ENCODE results near the gene SLC4A5.

Gene SLC4A5

DNA sequence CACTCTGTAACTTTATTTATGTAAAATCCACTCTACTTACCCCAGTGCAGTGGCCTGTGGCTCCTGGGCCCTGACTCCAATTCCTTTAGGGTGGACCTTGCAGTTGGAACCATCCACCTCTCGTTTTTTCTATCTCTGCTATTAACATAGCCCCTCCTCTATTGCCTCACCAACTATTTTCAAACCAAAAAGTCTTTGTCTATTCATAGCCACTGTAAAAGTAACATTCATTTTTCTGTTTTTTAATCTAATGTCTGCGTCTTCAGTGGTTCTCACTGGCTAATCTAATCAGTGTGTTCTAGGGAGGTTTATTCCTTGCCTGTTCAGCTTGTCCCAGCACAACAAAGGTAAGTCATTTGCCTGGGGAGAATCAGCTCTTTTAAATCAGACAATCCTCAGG lies at the start of gene SLC4A5:
TSS of gene SLC4A5 (minus strand) at position 101 of the 400 bp plus-strand sequence. CDS start 28,393 bp downstream, outside the sequence.
- in situ Hi-C loops (cut with MboI; ENCODE audit: low pct_unique_long_range_greater_than_20kb, low sequenced_read_pairs), result no loop called here
- DNase-seq, result no peak

GRCh38 chr2:74392449-74392743 lies 49.2 kb upstream of the SLC4A5 start:
- in situ Hi-C loops (cut with MboI; ENCODE audit: low pct_unique_long_range_greater_than_20kb, low sequenced_read_pairs), result no loop called here
- DNase-seq, result no peak

GRCh38 chr2:74391580-74392448 lies 48.6 kb upstream of the SLC4A5 start:
- in situ Hi-C loops (cut with MboI; ENCODE audit: low pct_unique_long_range_greater_than_20kb, low sequenced_read_pairs), result no loop called here
- DNase-seq, result peak; percentile 92

DNA sequence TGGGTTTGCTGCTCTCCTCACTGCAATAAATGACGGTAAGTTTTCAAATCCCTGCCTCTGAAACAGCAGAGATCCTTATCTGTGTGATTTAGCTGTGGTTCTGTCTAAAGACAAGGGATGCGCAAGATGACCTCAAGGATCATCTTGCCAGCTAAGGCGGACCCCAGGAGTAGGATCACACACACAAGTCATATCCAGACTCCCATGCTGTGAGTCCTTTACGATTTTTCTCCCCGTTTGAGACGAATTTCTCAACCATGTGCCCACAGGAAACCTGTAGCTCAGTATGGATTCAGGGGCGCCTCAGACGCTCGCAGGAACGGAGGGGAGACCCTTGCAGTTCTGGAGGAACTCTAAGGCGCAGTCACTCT lies 48.0 kb upstream of the SLC4A5 start:
- in situ Hi-C loops (cut with MboI; ENCODE audit: low pct_unique_long_range_greater_than_20kb, low sequenced_read_pairs), result no loop called here
- no peak for DNase-seq

- DNase-seq, result no peak
- in situ Hi-C loops (cut with MboI; ENCODE audit: low pct_unique_long_range_greater_than_20kb, low sequenced_read_pairs), result no loop called here
Observed at GRCh38 chr2:74390606-74391005, 47.4 kb upstream of the SLC4A5 start.

GRCh38 chr2:74387346-74387745 lies 44.1 kb upstream of the SLC4A5 start:
- DNase-seq, result no peak
- in situ Hi-C loops (cut with MboI; ENCODE audit: low pct_unique_long_range_greater_than_20kb, low sequenced_read_pairs), result no loop called here

DNA sequence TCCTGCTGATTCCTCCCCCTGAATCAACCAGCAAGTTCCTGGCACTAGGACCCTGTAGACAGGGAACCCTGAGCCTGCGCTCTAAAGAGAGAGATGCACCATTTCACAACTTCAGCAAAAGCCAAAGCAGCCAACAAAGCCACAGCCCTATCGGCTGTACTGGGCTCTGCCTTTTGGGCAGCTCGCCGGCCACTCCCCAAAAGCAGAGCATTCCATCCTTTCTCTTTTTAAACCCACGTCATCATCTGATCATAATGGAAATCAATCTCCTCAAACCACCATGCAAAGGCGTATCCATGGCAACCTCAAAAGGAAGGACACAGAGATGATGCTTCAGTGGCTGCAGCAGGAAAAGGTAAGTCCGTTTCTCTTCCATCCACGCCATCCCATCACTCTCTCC lies 42.2 kb upstream of the SLC4A5 start:
- no peak for DNase-seq
- in situ Hi-C loops (cut with MboI; ENCODE audit: low pct_unique_long_range_greater_than_20kb, low sequenced_read_pairs), result no loop called here

DNA sequence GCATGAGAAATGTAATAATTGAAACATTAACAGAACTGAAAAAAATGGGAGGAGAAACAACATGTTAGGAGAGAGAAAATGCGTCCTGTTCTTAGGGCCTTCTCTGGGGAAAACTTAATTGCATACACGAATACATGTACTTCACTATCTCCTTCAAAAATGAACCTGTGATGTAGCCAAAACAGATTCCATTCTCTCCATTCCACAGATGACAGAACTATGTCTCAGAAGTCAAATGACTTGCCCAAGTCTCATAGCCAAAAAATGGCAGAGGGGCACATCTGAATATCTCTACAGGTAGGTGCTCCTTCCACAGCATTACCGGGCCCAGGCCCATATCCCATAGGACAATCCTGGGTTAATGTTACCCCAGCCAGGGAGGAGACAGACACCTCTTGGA lies 40.8 kb upstream of the SLC4A5 start:
- no peak for DNase-seq
- in situ Hi-C loops (cut with MboI; ENCODE audit: low pct_unique_long_range_greater_than_20kb, low sequenced_read_pairs), result no loop called here

GRCh38 chr2:74383254-74383653 lies 40.0 kb upstream of the SLC4A5 start:
- in situ Hi-C loops (cut with MboI; ENCODE audit: low pct_unique_long_range_greater_than_20kb, low sequenced_read_pairs), result no loop called here
- DNase-seq, result no peak

DNA sequence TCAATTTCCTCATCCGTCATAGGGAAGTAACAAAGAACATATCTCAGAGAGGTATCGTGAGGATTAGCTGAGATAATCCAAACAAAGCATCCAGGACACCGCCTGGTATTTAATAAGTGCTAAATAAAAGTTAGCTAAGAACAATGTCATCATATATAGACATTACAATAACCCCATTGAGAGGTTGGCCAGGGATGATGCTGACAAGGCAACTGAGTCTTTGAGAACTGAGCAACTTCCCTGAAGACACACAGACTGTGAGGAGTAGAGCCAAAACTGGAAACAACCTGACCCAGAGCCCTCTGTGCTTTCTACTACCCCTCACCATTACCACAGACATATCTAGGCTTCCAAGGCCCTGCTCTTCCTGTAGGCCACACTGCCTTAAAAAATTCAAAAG lies 38.5 kb upstream of the SLC4A5 start:
- in situ Hi-C loops (cut with MboI; ENCODE audit: low pct_unique_long_range_greater_than_20kb, low sequenced_read_pairs), result no loop called here
- DNase-seq, result no peak

DNA sequence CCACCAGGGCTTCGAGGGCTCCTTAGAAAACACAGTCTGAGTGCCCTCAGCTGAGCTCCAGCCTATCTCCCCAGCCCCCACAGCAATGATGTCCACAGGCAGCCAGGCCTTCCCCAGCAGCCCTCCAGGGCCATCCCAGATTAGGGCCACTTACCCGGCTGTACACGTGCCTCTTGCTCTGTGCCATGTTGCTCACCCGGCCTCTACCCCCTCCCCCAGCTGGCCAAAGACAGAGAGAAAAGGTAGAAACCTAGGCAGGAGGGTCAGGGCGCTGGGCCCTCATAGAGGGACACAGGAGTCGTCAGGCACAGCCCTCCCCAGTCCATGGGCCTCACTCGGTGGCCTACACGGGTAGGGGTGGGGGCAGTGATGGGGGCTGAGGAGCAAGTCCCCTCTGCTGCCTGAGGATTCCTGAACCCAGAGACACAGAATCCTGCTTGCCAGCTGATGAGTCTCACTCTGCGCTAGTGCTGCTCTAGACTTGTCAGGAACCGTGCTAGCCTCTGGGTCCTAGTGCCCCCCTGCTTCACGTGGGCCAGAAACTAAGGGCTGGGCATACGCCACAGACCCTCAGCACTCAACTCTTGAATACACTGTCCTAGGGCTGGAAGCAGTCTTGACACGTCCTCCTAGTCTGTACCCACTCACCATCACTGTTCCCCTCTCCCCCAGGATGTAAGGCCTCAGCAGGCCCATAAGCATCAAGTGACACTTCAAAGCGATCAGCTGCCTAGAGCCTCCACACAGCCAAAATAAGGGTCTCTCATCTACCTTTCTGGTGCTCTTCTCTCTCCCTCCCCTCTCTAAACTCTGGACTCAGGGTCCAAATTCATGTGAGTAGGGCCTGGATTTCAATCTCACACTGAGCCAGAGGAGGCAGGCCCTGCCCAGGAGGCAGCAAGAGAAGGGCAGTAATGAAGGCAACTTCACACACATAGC lies 36.9 kb upstream of the SLC4A5 start, which contains the start of gene DCTN1:
TSS of gene DCTN1 (minus strand) at position 461 of the 939 bp plus-strand sequence. CDS start at position 187, 274 bp downstream.
- DNase-seq, result no peak
- in situ Hi-C loops (cut with MboI; ENCODE audit: low pct_unique_long_range_greater_than_20kb, low sequenced_read_pairs), result no loop called here

DNA sequence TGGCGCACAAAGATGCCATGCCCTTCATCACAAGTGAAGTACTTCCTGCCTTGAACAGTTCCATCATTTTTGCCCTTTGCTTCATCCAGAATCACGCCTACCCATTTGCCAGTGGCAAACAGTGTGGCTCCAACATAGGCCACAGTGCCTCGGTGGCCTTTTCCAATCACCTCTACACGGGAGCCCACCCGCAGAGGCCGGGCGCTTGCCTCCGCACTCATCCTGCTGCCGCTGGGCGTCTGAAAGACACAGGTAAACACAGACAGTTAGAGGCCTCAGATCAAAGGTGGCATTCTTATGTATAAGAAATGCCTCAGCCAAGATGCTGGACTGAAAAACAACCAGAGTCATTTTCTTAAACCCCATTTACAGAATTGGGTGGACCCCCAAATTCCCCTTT lies 34.8 kb upstream of the SLC4A5 start:
- in situ Hi-C loops (cut with MboI; ENCODE audit: low pct_unique_long_range_greater_than_20kb, low sequenced_read_pairs), result no loop called here
- DNase-seq, result no peak

- in situ Hi-C loops (cut with MboI; ENCODE audit: low pct_unique_long_range_greater_than_20kb, low sequenced_read_pairs), result no loop called here
- DNase-seq, result peak; percentile 42
Observed at GRCh38 chr2:74375838-74376237, 32.6 kb upstream of the SLC4A5 start.

- in situ Hi-C loops (cut with MboI; ENCODE audit: low pct_unique_long_range_greater_than_20kb, low sequenced_read_pairs), result no loop called here
- no peak for DNase-seq
Observed at GRCh38 chr2:74374509-74375205, 31.4 kb upstream of the SLC4A5 start.

GRCh38 chr2:74373985-74374384 lies 30.8 kb upstream of the SLC4A5 start:
- DNase-seq, result no peak
- in situ Hi-C loops (cut with MboI; ENCODE audit: low pct_unique_long_range_greater_than_20kb, low sequenced_read_pairs), result no loop called here

DNA sequence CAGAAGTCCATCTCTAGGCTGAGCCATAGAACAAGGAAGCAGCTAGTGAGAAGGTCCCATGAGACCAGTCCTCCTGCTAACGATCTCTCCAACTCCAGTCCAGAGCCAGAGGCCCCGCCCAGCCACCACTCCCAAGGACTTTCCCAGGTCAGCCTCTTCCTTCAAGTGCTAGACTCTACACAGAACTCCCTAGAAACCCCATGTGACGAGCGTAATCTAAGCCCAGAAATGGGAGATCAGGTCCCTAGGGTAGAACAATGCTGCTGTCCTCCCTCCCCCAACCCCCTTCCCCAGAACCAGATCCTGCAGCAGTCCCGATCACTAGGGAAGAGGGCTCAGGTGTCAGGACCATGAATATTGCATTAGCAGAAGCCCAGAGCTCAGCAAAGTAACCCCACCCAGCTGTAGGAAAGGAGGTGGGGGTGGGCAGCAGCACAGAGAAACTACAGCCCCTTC lies 30.0 kb upstream of the SLC4A5 start:
- in situ Hi-C loops (cut with MboI; ENCODE audit: low pct_unique_long_range_greater_than_20kb, low sequenced_read_pairs), result no loop called here
- no peak for DNase-seq

DNA sequence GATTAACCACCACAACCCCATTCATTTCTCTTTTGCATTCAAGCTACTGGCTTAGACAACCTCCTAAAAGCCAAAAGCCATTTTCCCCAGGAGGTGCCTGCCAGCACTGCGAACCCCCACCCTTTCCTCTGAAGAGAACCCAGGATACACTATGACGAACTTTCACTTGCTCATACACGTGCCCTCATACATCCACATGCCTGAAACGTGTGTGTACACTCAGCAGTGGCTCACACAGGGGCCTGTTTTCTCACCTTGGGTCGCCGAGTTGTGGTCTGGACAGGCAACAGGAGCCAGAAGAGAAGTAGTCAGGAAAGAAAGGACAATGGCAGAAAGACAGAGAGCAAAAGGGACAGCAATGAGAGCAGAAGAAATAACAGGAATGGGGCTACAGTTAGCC lies 29.5 kb upstream of the SLC4A5 start:
- DNase-seq, result no peak
- in situ Hi-C loops (cut with MboI; ENCODE audit: low pct_unique_long_range_greater_than_20kb, low sequenced_read_pairs), result no loop called here

DNA sequence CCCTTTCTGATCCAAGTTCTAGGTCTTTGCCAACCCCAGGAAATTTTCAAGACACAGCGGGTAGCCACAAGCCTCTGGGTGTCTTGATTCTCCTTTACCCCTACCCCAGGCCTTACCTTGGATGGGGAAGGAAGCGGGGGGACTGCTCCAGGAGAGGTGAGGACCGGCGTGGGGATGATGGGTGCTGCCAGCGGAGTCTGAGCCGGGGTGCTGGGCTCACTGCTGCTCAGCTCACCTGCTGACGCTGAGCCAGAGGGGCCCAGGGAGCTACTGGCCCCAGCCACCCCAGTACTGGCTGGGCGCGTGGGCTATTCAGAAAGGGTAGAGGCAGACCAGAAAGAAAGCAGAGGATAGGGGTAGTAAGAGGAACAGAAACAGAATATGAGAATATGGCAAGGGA lies 28.2 kb upstream of the SLC4A5 start:
- DNase-seq, result no peak
- in situ Hi-C loops (cut with MboI; ENCODE audit: low pct_unique_long_range_greater_than_20kb, low sequenced_read_pairs), result no loop called here

GRCh38 chr2:74369976-74370375 lies 26.8 kb upstream of the SLC4A5 start:
- no peak for DNase-seq
- in situ Hi-C loops (cut with MboI; ENCODE audit: low pct_unique_long_range_greater_than_20kb, low sequenced_read_pairs), result no loop called here

DNA sequence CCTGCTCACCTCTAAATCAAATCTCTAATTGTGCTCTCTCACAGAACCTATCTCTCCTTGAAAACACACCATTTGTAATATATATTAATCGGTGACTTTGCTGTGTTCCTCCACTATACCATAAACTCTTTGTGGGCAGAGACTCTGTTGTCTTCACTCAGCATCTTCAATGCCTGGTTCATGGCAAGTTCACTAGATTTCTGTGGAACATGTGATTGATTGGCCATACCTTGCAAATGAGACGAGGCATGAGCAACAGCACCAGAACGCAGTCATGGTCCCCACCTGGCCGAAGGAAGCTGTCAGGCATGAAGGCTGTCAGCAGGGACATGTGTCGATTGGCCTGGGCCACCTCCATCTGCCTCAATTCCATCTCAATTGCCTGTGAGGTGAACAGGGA lies 25.3 kb upstream of the SLC4A5 start:
- in situ Hi-C loops (cut with MboI; ENCODE audit: low pct_unique_long_range_greater_than_20kb, low sequenced_read_pairs), result no loop called here
- no peak for DNase-seq

Measured in KBM-7 (cell line).